H9 (cell line): ENCODE data around the gene KCMF1. TPM values are rescaled to one million over a fixed set of nuclear protein-coding genes. Genes with fewer than 3 reads are reported as not detected.

Experiments
- DNase-seq: peaks from one replicate; pipeline ENCODE4 v3.0.0-alpha.2; 2017
- H2AFZ ChIP-seq: one replicate; pipeline ENCODE4 v1.6.1; 2013; ENCODE audit warnings: mild to moderate bottlenecking, low read length, control low read depth, moderate library complexity
- H2AK5ac ChIP-seq: 2 replicates; pipeline ENCODE4 v1.6.1; 2013; ENCODE audit warnings: low read length, control low read depth, mixed read lengths; ENCODE audit not compliant: insufficient read length
- H2BK120ac ChIP-seq: one replicate; pipeline ENCODE4 v1.6.1; 2013; ENCODE audit warnings: low read depth, mild to moderate bottlenecking, low read length, control low read depth, inconsistent platforms; ENCODE audit not compliant: poor library complexity, severe bottlenecking
- H2BK12ac ChIP-seq: 2 replicates; pipeline ENCODE4 v1.6.1; 2013; ENCODE audit warnings: low read length, control low read depth, mixed read lengths, low read depth; ENCODE audit not compliant: insufficient read length
- H2BK15ac ChIP-seq: 2 replicates; pipeline ENCODE4 v1.6.1; 2013; ENCODE audit warnings: low read depth, low read length, control low read depth
- H2BK20ac ChIP-seq: one replicate; pipeline ENCODE4 v1.6.1; 2013; ENCODE audit warnings: low read depth, mild to moderate bottlenecking, low read length, control low read depth, inconsistent platforms; ENCODE audit not compliant: poor library complexity, severe bottlenecking
- H2BK5ac ChIP-seq: 2 replicates; pipeline ENCODE4 v1.6.1; 2013; ENCODE audit warnings: low read length, control low read depth, mixed read lengths; ENCODE audit not compliant: insufficient read length
- H3K14ac ChIP-seq: 2 replicates; pipeline ENCODE4 v1.6.1; 2013; ENCODE audit warnings: low read length, control low read depth; ENCODE audit not compliant: insufficient read depth
- H3K18ac ChIP-seq: 2 replicates; pipeline ENCODE4 v1.6.1; 2013; ENCODE audit warnings: low read depth, mild to moderate bottlenecking, mixed read lengths, low read length, control low read depth; ENCODE audit not compliant: insufficient read length
- H3K23ac ChIP-seq: 2 replicates; pipeline ENCODE4 v1.6.1; 2013; ENCODE audit warnings: low read length, control low read depth, mixed read lengths, low read depth; ENCODE audit not compliant: insufficient read length
- H3K23me2 ChIP-seq: 2 replicates; pipeline ENCODE4 v1.6.1; 2013; ENCODE audit warnings: low read depth, mild to moderate bottlenecking, mixed read lengths, low read length, control low read depth; ENCODE audit not compliant: insufficient read length, poor library complexity, severe bottlenecking
- H3K27ac ChIP-seq: 2 replicates; pipeline ENCODE4 v1.5.1; 2013; ENCODE audit warnings: low read length, control low read depth, mixed read lengths, low read depth; ENCODE audit not compliant: insufficient read length
- H3K27me3 ChIP-seq: 2 replicates; pipeline ENCODE4 v1.6.1; 2013; ENCODE audit warnings: low read length, control low read depth, inconsistent platforms; ENCODE audit not compliant: insufficient read depth
- H3K4ac ChIP-seq: 2 replicates; pipeline ENCODE4 v1.6.1; 2013; ENCODE audit warnings: low read depth, mild to moderate bottlenecking, control low read depth, inconsistent platforms, low read length, moderate library complexity
- H3K4me1 ChIP-seq: 2 replicates; pipeline ENCODE4 v1.6.1; 2013; ENCODE audit warnings: low read length, control low read depth, inconsistent platforms; ENCODE audit not compliant: insufficient read depth
- H3K4me2 ChIP-seq: 2 replicates; pipeline ENCODE4 v1.6.1; 2013; ENCODE audit warnings: low read length, control low read depth, mixed read lengths; ENCODE audit not compliant: insufficient read length, insufficient read depth
- H3K56ac ChIP-seq: 2 replicates; pipeline ENCODE4 v1.6.1; 2013; ENCODE audit warnings: low read depth, mild to moderate bottlenecking, mixed read lengths, low read length, control low read depth; ENCODE audit not compliant: insufficient read length
- H3K79me1 ChIP-seq: 2 replicates; pipeline ENCODE4 v1.6.1; 2013; ENCODE audit warnings: low read depth, mild to moderate bottlenecking, moderate library complexity, low read length, control low read depth, inconsistent platforms; ENCODE audit not compliant: insufficient read depth, poor library complexity, severe bottlenecking
- H3K79me2 ChIP-seq: 2 replicates; pipeline ENCODE4 v1.6.1; 2013; ENCODE audit warnings: low read length, control low read depth, inconsistent platforms; ENCODE audit not compliant: insufficient read depth
- H3K9ac ChIP-seq: 2 replicates; pipeline ENCODE4 v1.6.1; 2013; ENCODE audit warnings: low read length, control low read depth, mixed read lengths; ENCODE audit not compliant: insufficient read length; ENCODE audit errors: extremely low read depth
- H3K9me3 ChIP-seq: one replicate; pipeline ENCODE4 v1.6.1; 2013; ENCODE audit warnings: low read depth, low read length, inconsistent platforms; ENCODE audit not compliant: control insufficient read depth
- H3T11ph ChIP-seq: one replicate; pipeline ENCODE4 v1.6.1; 2013; ENCODE audit warnings: mild to moderate bottlenecking, low read length, control low read depth, inconsistent platforms
- H4K20me1 ChIP-seq: one replicate; pipeline ENCODE4 v1.6.1; 2013; ENCODE audit not compliant: control insufficient read depth, insufficient read length, insufficient read depth
- H4K5ac ChIP-seq: 2 replicates; pipeline ENCODE4 v1.6.1; 2013; ENCODE audit warnings: low read depth, mild to moderate bottlenecking, mixed read lengths, low read length, control low read depth; ENCODE audit not compliant: insufficient read length
- H4K8ac ChIP-seq: replicated peaks from 2 replicates; pipeline ENCODE4 v1.6.1; 2013; ENCODE audit warnings: low read length, control low read depth, mixed read lengths, low read depth; ENCODE audit not compliant: insufficient read length
- H4K91ac ChIP-seq: 2 replicates; pipeline ENCODE4 v1.6.1; 2013; ENCODE audit warnings: low read depth, mild to moderate bottlenecking, moderate library complexity, mixed read lengths, low read length, control low read depth; ENCODE audit not compliant: insufficient read length
- H3K27ac Mint-ChIP-seq, 3 experiments: 2 replicates in 2 of 3; 3 replicates in 1 of 3; pipeline ENCODE4 v1.8.0; 2020 to 2021; ENCODE audit warnings: mixed read lengths in 3 of 3, mild to moderate bottlenecking in 1 of 3, moderate library complexity in 1 of 3
- H3K27me3 Mint-ChIP-seq: 2 replicates; pipeline ENCODE4 v1.8.0; 2021; ENCODE audit warnings: low read depth, mild to moderate bottlenecking, moderate library complexity, mixed read lengths
- H3K36me3 Mint-ChIP-seq, 3 experiments: 2 replicates in 2 of 3; 3 replicates in 1 of 3; pipeline ENCODE4 v1.8.0; 2020 to 2021; ENCODE audit warnings: low read depth in 3 of 3, mixed read lengths in 3 of 3; ENCODE audit not compliant: insufficient read depth in 1 of 3
- H3K4me1 Mint-ChIP-seq, 2 experiments: 2 replicates each; pipeline ENCODE4 v1.8.0; 2020; ENCODE audit warnings: mixed read lengths in 2 of 2
- H3K4me3 Mint-ChIP-seq, 2 experiments: 2 replicates in 1 of 2; 3 replicates in 1 of 2; pipeline ENCODE4 v1.8.0; 2020 to 2021; ENCODE audit warnings: mild to moderate bottlenecking in 2 of 2, mixed read lengths in 2 of 2, moderate library complexity in 1 of 2
- H3K9me3 Mint-ChIP-seq, 2 experiments: 2 replicates in 1 of 2; 3 replicates in 1 of 2; pipeline ENCODE4 v1.8.0; 2020; ENCODE audit warnings: mild to moderate bottlenecking in 2 of 2, mixed read lengths in 2 of 2, moderate library complexity in 1 of 2
- WGBS: extraction: QIAGEN DNeasy Blood & Tissue Kit; methylation state at CpG from one replicate; pipeline ENCODE4 v1.1.7; 2013; ENCODE audit warnings: missing lambda C conversion rate, low lambda C conversion rate, mixed read lengths; ENCODE audit not compliant: insufficient read length; ENCODE audit errors: extremely low coverage; 5-methylcytosine and 5-hydroxymethylcytosine counted together
- total RNA-seq: library from RNA; stranded (reverse); gene quantifications from 2 replicates; pipeline ENCODE4 v1.2.1, GENCODE V29; 2021
- TF ChIP-seq, protein P1 (sequence below): fragments of 200-600 bp; sonication (generic); conservative IDR thresholded peaks from 3 replicates; pipeline ENCODE4 v1.8.0; 2021; ENCODE audit warnings: antibody characterized with exemption, mild to moderate bottlenecking

Gene KCMF1
- total RNA-seq, 1 experiment from 2014 or later, result 113 TPM

DNA sequence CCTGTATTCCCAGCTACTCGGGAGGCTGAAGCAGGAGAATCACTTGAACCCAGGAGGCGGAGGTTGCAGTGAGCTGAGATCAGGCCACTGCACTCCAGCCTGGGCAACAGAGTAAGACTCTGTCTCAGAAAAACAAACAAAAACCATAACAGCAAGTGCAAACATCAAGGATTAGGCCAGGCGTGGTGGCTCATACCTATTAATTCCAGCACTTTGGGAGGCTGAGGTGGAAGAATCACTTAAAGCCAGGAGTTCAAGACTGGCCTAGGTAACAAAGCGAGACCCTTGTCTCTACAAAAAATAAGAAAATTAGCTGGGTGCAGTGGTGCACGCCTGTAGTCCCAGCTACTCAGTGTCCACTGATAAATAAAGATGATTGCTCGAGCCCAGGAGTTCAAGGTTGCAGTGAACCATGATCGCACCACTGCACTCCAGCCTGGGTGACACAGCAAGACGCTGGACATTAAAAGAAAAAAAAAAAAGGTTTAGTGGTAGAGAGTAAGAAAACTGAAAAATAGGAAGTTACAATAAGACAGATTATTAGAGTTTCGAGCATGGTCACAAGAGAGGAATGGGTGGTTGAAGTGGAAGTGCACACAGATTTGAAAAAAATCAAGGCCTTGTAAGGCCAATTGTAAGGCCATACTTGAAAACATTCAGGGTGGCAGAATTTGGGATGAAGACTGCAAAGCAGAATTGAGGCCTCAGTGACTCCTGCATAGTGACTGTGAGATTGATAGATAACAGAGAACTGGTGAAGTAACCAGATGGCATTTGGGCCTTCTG, 6.4 kb upstream of the KCMF1 start:
- Histone ChIP-seq H3K79me2 (peaks cover 18% of the 10 kb centered on the region), H3K4me1 (peaks cover 1% of the 10 kb centered on the region; the same call in 1 of the 2 replicates), H4K5ac (no peak overlapping the region), H2BK20ac (no peak overlapping the region), H2BK5ac (no peak overlapping the region), H2BK15ac (no peak overlapping the region; the same call in 1 of the 2 replicates), H3K9ac (no peak overlapping the region), H2BK12ac (no peak overlapping the region), H2AFZ (no peak overlapping the region), H3K56ac (no peak overlapping the region), H3K4ac (no peak overlapping the region), H3K79me1 (no peaks in the 10 kb centered on the region), H2AK5ac (no peak overlapping the region), H3K4me2 (no peak overlapping the region), H4K8ac (no peak overlapping the region), H4K20me1 (no peaks in the 10 kb centered on the region), H3K18ac (no peak overlapping the region), H3K27me3 (no peaks in the 10 kb centered on the region), H2BK120ac (no peak overlapping the region), H4K91ac (no peak overlapping the region), H3K9me3 (no peaks in the 10 kb centered on the region), H3K23ac (no peak overlapping the region), H3K23me2 (peaks cover 3% of the 10 kb centered on the region), H3K14ac (no peak overlapping the region), H3K27ac (no peak overlapping the region), H3T11ph (no peak overlapping the region)
- Mint-ChIP-seq H3K4me1 (peaks cover 45 to 54% of the 10 kb centered on the region in 2 experiments), H3K4me3 (no peak overlapping the region), H3K27ac (peak overlapping the region in 1 of 3 experiments; percentile 2; a peak in 1 of 7 replicates), H3K27me3 (no peaks in the 10 kb centered on the region; the same call in 1 of the 2 replicates), H3K36me3 (peaks cover 38 to 62% (median 61%) of the 10 kb centered on the region in 3 experiments), H3K9me3 (no peaks in the 10 kb centered on the region; a peak in 1 of 5 replicates)
- DNase-seq, result no peak
- TF ChIP-seq, protein P1, sequence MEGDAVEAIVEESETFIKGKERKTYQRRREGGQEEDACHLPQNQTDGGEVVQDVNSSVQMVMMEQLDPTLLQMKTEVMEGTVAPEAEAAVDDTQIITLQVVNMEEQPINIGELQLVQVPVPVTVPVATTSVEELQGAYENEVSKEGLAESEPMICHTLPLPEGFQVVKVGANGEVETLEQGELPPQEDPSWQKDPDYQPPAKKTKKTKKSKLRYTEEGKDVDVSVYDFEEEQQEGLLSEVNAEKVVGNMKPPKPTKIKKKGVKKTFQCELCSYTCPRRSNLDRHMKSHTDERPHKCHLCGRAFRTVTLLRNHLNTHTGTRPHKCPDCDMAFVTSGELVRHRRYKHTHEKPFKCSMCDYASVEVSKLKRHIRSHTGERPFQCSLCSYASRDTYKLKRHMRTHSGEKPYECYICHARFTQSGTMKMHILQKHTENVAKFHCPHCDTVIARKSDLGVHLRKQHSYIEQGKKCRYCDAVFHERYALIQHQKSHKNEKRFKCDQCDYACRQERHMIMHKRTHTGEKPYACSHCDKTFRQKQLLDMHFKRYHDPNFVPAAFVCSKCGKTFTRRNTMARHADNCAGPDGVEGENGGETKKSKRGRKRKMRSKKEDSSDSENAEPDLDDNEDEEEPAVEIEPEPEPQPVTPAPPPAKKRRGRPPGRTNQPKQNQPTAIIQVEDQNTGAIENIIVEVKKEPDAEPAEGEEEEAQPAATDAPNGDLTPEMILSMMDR, result no peak
- WGBS, result no CpG with 5 or more reads among the region's 9 CpGs
